IPS-NIHi11 (cell line): ENCODE measurements around the gene ZNF385D.

Experiments
- DNase-seq: peaks from one replicate; pipeline ENCODE4 v3.0.0; 2012; ENCODE audit warnings: mixed read lengths, low spot score

ZNF385D gene

DNA sequence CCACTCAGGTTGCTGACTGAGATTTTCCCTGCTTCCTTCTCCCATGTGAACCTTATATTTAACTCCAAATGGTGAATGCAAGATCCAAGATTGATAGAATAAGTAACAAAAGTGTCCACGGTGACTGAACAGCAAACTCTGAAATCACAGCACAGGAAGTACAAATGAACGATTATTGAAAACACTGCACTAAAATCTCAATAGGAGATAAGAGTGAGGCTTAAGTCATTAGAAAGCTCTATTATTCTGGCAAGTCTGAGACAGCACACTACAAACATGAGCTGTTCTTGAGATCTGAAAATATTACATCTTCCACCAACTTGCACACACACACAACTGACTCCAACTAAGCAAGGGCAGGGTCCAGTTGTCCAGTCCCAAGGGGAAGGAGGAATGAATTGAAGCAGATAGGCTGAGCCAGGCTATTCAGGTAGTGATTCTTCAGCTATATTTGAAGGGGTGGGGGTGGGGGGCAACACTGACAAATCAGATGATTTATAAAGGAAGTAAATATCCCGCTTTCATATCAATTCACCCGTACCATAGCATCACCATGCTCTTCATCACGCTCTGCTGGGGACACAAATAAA is 2.9 kb downstream of the ZNF385D start:
- DNase-seq, result no peak

DNA sequence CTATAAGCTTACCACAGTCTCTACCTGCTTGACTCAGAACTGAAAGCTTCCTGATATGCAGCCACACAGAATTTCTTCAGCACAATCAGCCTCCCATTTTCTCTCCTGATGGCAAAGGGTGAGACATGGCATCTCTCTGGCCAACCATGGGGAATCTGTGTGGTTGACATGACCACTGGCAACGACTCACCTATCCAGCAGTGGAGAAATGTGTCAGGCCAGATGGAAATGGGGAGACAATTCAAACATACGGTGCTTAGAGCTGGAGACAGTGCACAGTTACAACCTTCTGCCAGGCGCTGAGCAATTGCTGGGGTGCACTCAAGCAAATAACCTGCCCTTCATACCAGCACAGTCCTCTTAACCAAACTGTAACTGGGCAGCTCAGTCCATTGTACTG is 3.6 kb downstream of the ZNF385D start:
- no peak for DNase-seq

DNA sequence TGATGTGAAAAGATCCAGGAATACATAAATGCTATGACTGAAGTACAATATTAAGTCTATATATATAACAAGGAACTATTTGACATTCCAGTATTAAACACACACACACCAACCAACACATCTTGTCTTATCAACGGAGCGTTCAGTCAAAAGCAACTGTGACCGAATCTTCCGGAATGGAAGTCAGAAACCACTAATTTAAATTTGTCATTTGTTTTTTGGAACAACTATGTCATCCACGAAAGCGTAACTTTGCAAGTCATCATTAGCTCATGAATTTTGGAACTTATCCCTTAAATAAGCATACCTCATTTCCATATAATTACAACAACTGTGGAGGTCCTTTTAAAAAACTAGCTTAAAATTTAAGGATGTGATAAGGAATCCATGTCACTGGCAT is 5.0 kb downstream of the ZNF385D start:
- DNase-seq, result no peak

DNA sequence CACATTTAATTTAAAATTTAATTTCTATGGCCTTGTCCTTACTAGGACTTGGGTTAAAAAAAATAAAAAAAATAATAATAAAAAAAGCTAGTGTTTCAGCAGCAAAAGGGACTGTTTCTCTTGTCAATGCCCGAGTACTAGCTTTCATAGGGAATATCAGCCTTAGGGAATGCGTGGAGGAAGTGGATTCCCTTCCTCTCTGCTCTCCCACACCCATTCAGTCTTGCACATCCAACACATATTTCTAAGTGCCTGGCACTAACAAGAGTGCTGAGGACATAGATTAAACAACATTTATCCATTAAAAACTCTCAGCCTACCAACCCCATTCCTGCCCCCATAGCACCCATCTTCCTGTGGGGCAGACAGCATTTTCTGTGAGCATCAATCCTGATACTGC is 6.2 kb downstream of the ZNF385D start:
- no peak for DNase-seq

DNA sequence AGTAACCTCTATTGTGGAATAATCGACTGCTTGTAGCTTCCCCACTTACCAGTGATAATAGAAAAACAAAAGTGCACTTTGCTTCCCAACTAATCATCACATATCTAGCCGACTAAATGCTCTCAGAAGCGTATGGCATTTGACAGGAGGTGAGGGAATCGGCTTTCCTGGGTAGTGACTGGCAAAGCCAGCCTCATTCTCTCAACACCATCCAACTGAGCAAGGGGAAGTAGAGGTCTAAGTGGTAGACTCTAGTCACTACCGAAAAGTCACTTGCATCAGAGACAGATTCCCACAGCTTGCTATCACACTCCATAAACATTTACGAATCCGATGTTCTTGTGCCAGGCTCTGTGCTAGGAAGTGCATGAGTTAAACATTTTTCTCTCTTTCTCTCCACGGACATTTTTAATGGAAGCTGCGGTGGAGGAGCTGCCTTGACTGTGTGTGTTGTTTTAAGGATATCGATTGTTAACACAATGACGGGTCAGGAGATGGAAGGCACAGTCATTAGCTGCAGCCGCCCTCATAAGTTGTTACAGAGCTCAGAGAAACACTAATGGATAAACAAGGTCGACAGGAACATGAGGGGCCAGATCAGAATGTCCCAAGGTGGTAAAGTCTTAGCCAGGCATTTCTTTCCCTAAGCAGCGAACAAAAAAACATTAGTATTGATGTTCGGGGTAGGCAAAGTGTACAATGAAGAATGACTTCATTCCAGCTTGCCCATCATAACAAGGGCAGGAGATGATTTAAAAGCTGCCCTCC is 11.9 kb downstream of the ZNF385D start:
- no peak for DNase-seq

DNA sequence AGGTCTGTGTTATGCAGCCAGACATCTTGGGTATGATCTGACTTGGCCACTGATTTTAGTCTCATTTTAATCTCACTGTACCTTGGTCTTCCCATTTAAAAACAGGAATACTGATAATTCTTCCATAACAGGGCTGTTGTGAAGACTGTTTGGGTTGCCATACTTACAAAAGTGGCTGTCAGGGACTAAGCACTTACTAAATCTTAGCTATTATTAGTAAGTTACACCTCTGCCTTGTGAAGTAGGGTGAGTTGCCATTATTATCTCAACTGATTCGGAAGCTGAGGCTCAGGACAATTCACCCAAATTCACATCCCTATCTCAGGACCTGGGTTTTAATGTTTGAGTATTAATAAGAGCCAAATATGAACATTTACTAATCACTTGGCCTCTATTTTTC is 12.7 kb downstream of the ZNF385D start:
- DNase-seq, result no peak

DNA sequence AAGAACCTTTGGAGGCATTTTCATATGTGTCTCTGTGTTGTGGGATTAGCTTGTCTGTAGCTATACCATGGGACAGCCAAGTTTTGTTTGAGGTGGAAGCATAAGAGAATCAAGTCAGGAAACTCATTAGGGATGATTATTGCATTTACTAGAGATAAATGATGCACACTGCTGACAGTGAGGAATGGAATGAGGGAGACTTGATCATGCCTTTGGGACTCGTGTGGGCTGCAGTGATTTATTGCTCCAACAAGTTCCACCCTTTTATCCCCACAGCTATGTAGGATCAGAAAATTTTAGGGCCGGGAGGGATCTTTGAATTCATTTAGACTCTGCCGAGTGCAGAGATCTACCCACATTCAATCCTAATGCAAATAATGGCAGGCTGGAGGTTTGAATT is 16.3 kb downstream of the ZNF385D start:
- no peak for DNase-seq

DNA sequence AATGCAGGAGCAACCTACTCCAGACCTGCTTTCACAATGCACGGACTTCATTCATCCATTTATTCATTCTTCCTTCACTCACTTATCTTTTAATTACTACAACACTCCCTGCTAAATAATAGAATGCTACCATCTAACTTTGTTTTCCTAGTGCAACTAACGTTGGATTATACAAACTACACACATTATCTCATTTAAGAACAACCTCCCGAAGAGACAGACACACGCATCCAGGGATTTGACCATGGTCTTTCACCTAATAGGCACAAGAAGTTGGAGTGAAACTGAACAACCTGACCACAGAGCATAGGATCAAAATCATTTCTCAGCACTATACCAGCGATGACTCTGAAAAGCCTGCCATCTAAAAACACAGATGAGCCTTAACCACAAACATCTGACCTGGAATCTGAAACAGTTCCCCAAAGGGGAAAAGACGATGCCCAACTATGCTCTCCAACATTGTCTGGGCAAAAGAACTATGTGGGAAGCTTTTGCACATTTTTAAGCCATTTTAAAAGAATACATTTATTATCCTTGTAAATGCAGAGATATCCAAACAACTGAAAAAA is 21.0 kb downstream of the ZNF385D start:
- DNase-seq, result no peak

DNA sequence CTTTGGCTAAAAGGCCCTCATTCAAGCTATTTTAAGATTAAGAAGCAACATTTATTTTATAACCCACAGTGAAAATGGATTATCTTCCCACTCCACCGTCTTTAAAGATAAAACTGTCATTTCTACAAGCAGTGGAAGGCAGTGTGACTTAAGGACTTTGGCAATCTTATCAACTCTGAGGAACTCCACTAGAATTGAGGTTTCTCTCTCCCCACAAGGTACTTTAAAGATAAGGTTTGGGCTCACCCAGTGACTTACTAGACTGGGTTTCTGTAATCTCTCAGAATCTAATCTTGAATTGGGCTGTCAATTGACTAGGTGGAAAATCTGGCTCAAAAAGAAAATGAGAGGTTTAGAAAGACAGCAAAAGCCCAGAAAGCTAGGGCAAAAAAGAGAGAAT is 21.7 kb downstream of the ZNF385D start:
- DNase-seq, result no peak

DNA sequence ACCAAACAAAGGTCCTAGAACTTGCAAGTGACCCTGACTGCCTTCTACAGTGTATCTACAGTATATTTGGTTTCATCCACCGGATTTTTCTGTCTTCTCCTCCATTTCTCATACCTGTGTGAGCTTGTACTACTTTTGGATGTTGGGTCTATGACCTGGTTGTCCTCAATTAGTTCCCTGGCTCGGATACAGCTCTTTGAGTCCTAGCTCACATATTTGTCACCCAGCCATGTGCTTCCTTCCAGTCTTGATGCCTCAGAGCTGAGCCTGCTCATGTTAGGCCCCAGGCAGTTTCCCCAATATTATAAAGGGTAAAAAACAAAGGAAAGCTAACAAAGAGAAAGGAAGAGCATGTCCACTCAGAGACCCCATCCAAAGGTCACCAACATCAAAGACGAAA is 28.2 kb downstream of the ZNF385D start:
- no peak for DNase-seq

DNA sequence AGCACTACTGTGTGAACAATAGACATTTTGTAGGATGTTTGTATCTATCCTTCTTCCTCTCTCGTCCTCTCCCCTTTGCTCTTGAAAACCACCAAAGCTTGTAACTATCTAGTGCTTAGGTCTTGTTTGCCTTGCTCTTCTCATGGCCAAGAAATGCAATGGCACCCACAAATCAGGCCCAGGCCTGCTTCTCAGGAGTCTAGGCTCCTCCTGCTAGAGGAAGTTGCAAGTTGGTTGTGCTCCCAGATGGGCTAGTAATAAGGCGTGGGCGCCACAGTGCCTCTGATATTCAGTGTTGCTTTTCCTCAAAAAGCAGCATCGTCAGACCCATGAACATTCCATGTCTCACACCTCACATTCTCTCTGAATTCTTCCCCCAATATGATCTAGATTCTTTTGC is 28.7 kb downstream of the ZNF385D start:
- DNase-seq, result no peak

DNA sequence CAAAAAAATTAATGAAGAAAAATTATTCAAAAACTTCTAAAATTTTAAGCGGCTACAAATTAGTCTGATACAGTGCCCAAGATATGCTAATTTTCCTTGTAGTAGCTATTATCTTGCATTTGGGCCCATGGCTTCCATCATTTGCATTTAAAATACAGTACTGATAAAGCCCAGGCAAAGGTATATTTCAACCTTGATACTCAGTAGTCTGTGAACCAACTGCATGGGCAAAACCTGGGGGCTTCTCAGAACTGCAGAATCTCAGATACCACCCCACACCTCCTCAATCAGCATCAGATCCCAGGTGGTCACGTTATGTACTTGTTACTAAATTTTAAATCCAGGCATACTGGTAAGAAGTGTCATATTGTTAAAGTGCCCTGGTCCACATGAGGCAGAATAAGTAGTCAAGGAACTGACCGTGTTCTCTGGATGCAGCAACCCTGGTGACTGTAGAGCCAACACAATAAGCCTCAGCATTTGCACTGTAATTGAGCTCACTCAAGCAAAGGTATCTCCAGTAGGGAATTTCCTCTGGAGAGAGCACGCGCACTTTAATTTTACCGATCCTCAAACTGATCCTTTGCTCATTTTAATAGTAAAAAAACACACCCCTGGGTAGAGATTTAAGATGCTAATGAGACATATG is 31.9 kb downstream of the ZNF385D start:
- DNase-seq, result no peak

DNA sequence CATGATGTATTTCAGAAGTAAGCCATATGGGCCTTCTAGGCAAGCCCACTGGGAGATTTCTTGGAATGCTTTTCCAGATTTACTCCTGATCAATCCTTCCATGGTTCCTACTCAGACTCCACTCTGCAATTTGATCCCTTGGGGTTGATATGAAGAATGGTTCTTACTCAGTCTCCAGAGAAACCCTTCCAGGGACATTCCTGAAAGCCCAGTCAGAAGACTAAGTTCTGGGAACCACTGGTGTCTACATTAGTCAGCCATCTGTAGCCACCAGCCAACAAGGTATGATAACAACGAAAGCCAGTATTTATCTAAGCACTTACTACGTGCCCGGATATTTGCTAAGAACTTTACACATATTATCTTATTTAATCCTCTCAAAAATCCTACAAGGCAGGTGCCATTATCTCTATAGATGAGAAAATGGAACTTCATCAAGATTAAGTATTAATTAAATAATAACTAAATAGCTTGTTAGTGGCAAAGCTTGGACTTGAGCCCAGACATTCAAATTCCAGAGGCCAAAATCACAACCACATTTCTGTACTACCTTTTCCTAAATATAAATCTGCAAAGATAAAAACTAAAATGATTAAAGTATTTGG is 32.7 kb downstream of the ZNF385D start:
- DNase-seq, result no peak

DNA sequence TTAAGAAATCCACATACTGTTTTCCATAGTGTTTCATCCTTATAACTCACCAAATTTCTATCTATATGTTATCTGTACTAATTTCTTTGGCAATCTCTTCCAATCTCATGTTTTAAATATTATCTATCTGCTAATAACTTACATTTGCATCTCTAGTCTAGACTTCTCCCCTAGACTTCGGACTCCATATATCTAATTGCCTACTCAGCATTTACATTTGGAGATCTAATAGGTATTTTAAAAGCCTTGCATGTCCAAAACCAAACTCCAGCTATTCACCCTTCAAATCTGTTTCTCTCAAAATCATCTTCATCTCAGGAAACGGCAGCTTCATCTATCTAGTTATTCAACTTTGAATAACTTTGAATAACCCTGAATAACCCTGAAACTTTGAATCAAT is 35.3 kb downstream of the ZNF385D start:
- no peak for DNase-seq

DNA sequence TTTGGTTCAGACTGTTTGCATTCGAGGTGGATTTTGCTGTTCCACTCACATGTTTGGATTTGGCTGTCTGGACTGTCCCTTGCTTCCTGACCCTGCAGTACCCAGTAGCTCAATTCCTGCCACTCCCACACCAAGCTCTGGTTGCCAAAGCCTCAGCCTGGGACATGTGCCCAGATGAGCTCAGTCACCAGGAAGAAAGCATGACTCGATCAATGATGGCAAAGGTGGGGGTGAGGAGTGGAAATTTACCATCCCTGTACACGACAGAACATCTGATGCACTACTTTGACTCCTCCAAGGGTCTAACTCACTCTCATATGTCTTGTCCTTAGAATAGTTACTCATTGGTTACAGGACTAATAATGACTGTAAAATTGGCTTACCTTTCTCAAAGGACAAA is 45.2 kb downstream of the ZNF385D start:
- no peak for DNase-seq

DNA sequence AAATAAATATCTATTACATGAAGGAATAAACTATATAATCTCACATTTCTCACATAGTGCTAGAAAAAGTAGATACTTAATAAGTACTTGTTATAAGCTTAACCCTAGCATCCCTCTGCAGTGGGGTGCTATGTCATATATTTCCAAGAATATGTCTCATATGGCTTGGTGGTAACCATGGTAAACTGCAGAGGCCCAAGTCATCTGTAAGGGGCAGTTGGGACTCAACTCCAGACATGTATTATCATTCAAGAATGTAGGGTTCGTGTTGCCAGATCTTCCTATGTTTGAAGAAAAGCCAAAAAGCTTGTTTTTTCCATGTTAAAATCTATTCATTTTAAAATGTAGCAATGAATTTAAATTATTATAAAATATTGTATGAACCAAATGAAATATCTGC is 46.2 kb downstream of the ZNF385D start:
- DNase-seq, result no peak

DNA sequence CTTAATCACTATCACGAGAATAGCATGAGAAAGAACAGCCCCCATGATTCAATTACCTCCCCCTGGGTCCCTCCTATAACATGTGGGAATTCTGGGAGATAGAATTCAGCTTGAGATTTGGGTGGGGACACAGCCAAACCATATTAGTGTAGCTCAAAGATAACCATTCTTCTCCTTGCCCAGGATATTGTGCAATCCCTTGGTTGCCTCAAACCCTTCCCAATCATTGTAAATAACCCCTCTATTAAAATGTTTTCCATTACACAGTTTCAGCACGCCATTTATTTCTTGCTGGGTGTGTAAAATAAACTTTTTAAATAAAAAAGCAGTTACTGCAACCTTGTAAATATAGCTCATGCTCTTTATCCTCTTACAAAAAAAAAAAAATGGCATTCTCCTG is 47.7 kb downstream of the ZNF385D start:
- no peak for DNase-seq

DNA sequence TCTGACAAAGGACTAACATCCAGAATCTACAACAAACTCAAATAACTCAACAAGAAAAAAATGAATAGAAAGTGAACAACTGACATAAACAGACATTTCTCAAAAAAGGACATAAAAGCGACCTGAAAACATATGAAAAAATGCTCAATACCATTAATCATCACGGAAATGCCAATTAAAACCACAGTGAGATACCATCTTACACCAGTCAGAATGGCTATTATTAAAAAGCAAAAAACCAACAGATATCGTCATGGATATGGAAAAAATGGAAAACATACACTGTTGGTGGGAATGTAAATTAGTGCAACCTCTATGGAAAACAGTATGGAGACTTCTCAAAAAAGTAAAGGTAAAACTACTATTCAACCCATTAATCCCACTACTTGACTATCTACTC is 53.3 kb downstream of the ZNF385D start:
- DNase-seq, result no peak

DNA sequence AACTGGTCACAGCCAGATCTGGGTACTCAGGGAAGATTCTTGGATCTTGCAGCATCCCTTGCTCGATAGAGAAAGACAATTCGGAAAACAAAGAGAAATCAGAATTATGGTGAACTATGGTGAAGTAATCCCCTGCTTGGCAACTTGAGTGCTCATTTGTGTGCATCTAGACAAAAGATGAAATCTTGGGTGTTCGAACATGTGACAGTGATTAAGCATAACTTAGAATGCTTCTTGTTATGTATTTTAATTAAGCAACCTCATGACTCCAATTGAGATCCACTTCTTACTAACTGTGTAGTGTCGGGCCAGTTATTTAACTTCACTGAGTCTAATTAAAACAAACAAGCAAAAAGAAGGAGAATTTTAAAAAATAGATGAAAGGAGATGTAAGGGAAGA is 56.5 kb downstream of the ZNF385D start:
- no peak for DNase-seq

DNA sequence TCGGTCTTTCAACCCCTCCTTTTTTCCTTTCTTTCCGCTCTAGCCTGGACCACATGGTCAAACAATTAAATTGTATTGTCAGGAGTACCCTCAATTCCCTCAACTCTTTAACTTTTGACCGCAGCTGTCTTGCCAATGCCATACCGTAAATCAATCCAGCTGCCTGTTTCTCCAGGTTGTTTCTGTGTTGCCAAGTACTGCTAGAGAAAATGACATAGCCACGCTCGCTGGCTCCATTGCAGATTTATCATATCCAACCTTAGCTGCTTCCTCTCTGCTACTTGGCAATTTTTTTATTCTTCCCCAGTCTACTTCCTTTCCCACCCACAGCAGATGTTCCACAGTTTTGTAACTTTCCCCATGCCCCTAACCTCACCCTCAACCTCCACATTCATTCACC is 60.0 kb downstream of the ZNF385D start:
- no peak for DNase-seq

DNA sequence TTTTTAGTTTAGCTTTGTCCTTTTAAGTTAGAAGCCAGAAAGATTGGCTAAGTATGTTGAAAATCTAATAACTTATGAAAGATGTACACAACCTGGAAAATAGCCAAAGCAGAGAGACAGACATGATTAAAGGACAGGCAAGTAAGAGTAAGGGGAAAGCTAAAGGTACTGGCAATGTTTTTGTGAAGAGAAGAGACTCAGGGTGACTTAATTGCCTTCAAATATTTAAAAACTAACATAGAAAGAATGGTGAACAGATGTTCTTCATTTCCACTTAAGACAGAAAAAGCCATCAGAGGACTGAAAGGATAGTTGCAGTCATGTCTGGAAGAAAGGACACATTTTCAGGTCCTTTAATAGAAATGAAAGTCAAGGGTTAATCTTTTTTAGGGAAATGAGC is 68.8 kb downstream of the ZNF385D start:
- no peak for DNase-seq

DNA sequence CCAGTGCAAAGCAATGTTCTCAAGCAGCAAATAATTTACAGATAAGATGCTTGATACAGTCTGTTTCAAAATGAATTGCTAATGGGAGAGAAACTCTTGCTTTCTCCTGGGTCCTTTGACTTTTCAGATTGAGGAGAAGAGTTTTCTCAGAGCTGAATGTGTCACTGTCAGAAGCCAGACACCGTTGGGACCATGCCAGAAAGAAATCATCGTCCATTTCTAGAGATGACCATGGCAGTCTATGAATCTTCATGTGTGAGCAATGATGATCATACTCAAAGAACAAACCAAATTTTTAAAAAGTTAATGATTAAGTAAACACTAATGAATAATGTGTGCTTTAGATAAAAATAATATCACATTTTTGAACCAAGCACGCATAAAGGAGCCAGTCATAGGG is 77.6 kb downstream of the ZNF385D start:
- no peak for DNase-seq

DNA sequence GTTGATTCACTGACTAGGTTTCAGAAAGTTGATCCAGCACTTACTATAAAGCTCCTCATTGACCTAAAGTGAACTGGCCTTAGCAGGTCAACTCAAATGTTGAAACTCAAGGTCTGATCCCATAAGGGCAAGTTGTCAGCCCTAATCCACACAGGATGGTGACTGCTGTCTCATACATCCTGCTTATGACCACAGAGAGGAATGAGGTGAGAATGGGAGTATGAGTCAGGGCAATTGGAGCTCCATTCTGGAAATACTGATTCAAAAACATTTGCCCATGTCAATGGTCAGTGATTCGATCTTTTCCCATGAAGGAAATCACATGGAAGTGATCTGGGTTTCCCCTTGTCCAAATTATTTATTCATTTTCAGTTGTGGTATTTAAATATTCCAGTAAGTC is 78.7 kb downstream of the ZNF385D start:
- no peak for DNase-seq
